ENCODE data around the gene SLC35F4. TPM values are rescaled to one million over a fixed set of nuclear protein-coding genes. Genes with fewer than 3 reads are reported as not detected.

Gene SLC35F4
- total and polyA plus RNA-seq, 2 donors (not counting 1 experiment from before 2014, with no cell fraction given), result not detected

DNA sequence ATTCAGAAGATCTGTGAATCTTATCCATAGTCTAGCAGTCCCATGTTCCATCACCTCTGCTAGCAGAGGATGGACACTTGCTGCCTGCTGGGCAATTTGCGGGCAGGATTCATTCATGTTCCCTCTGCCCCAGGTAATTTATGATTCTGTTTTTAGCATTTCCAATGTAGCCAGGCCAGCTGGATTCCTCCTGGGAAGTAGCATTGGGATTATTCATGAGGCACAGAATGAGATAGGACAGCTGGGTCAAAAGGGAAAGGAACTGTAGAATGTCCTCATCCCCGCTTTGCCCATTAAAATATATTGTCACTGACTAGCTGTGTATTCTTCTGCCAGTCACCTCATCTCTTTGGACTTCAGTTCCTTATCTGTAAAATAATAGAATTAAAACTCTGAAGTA, 68.7 kb downstream of the SLC35F4 start:
- peaks cover 2% of the 10 kb centered on the region for H3K9me3 Mint-ChIP-seq (ENCODE audit: insufficient read depth)
- ATAC-seq (ENCODE audit: low read depth), result no peak

DNA sequence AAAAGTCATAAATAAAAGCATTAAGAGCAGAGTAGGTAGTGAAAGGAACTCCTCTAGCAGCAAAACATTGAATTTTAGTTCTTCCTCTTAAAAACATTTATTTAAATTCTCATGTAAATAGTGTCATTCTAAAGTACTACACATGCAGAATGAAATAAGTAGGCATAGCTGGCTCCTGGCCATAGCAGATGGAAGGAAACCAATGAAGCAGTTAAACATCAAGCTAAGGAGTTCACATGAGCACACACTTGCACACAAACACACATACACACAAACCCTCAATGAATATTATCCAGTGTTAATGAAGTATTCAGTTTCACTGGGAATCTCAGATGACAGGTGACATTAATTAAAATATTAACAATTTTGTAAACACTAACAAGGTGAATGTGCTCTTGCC, 69.3 kb downstream of the SLC35F4 start:
- H4K20me1 ChIP-seq (ENCODE audit: control insufficient read depth, insufficient read depth, low read length, poor library complexity, severe bottlenecking), result no peaks in the 10 kb centered on the region
- intact Hi-C loops (cut with micrococcal nuclease), result no loop called here
- Mint-ChIP-seq H3K9me3 (ENCODE audit: insufficient read depth) (no peaks in the 10 kb centered on the region), H3K4me3 (no peak overlapping the region), H3K27ac (no peak overlapping the region), H3K27me3 (no peaks in the 10 kb centered on the region), H3K4me1 (no peaks in the 10 kb centered on the region)
- H3K27ac ChIP-seq (ENCODE audit: low read length in 2 of 2), result no peak overlapping the region
- ChIA-PET POLR2A (no interaction called here), CTCF (no interaction called here)
- H3K27me3 ChIP-seq (replicated peaks in 1 of 4; ENCODE audit: control extremely low read depth in 1 of 4, control insufficient read depth in 3 of 4, insufficient read depth in 4 of 4, low read length in 3 of 4), result no peaks in the 10 kb centered on the region
- H2AFZ ChIP-seq (ENCODE audit: insufficient read depth, low read depth, low read length, poor library complexity, severe bottlenecking), result no peak overlapping the region
- no peaks in the 10 kb centered on the region for H3K36me3 ChIP-seq (replicated peaks in 1 of 2; ENCODE audit: control extremely low read depth in 1 of 2, control insufficient read depth in 1 of 2, extremely low read depth in 1 of 2, insufficient read depth in 2 of 2, low read length in 1 of 2)
- no peak for ATAC-seq (ENCODE audit: low read depth)
- H3K4me1 ChIP-seq (ENCODE audit: control insufficient read depth in 2 of 2, insufficient read depth in 2 of 2, low read length in 2 of 2), result no peaks in the 10 kb centered on the region
- H3K79me2 ChIP-seq (ENCODE audit: control insufficient read depth, insufficient read depth, low read length), result no peaks in the 10 kb centered on the region
- DNase-seq, result no peak
- H3K4me2 ChIP-seq (replicated peaks; ENCODE audit: low read depth, low read length, poor library complexity, severe bottlenecking), result no peak overlapping the region
- H3K9me3 ChIP-seq (ENCODE audit: control extremely low read depth in 1 of 3, control insufficient read depth in 2 of 3, insufficient read depth in 1 of 3, low read length in 2 of 3), result peaks cover 0 to 9% (median 0%) of the 10 kb centered on the region in 3 donors
- no peak overlapping the region for H3K4me3 ChIP-seq (ENCODE audit: control extremely low read depth in 1 of 5, extremely low read depth in 1 of 5, insufficient read depth in 1 of 5, low read depth in 2 of 5, low read length in 4 of 5)
- no peak overlapping the region for H3K9ac ChIP-seq (ENCODE audit: low read length)
- TF ChIP-seq, protein P1, sequence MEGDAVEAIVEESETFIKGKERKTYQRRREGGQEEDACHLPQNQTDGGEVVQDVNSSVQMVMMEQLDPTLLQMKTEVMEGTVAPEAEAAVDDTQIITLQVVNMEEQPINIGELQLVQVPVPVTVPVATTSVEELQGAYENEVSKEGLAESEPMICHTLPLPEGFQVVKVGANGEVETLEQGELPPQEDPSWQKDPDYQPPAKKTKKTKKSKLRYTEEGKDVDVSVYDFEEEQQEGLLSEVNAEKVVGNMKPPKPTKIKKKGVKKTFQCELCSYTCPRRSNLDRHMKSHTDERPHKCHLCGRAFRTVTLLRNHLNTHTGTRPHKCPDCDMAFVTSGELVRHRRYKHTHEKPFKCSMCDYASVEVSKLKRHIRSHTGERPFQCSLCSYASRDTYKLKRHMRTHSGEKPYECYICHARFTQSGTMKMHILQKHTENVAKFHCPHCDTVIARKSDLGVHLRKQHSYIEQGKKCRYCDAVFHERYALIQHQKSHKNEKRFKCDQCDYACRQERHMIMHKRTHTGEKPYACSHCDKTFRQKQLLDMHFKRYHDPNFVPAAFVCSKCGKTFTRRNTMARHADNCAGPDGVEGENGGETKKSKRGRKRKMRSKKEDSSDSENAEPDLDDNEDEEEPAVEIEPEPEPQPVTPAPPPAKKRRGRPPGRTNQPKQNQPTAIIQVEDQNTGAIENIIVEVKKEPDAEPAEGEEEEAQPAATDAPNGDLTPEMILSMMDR (IDR thresholded peaks at IDR 0.05), result no peak
- TF ChIP-seq EZH2 (IDR thresholded peaks at IDR 0.05; ENCODE audit: borderline replicate concordance, insufficient read depth, low read depth, low read length, poor library complexity, severe bottlenecking), result no peak

More for the DNA sequence above, 68.7 kb downstream of the SLC35F4 start:
- intact Hi-C loops (cut with micrococcal nuclease), result no loop called here
- Mint-ChIP-seq H3K4me1 (no peaks in the 10 kb centered on the region), H3K27ac (no peak overlapping the region), H3K4me3 (no peak overlapping the region), H3K27me3 (no peaks in the 10 kb centered on the region)
- ChIA-PET POLR2A (no interaction called here), CTCF (no interaction called here)
- Histone ChIP-seq H3K9ac (ENCODE audit: low read length) (no peak overlapping the region), H4K20me1 (ENCODE audit: control insufficient read depth, insufficient read depth, low read length, poor library complexity, severe bottlenecking) (no peaks in the 10 kb centered on the region), H3K4me1 (ENCODE audit: control insufficient read depth in 2 of 2, insufficient read depth in 2 of 2, low read length in 2 of 2) (no peaks in the 10 kb centered on the region), H3K4me3 (ENCODE audit: control extremely low read depth in 1 of 5, extremely low read depth in 1 of 5, insufficient read depth in 1 of 5, low read depth in 2 of 5, low read length in 4 of 5) (no peak overlapping the region), H3K79me2 (ENCODE audit: control insufficient read depth, insufficient read depth, low read length) (no peaks in the 10 kb centered on the region), H3K9me3 (ENCODE audit: control extremely low read depth in 1 of 3, control insufficient read depth in 2 of 3, insufficient read depth in 1 of 3, low read length in 2 of 3) (peaks cover 0 to 9% (median 0%) of the 10 kb centered on the region in 3 donors), H3K4me2 (replicated peaks; ENCODE audit: low read depth, low read length, poor library complexity, severe bottlenecking) (no peak overlapping the region), H3K27ac (ENCODE audit: low read length in 2 of 2) (no peak overlapping the region), H2AFZ (ENCODE audit: insufficient read depth, low read depth, low read length, poor library complexity, severe bottlenecking) (no peak overlapping the region), H3K36me3 (replicated peaks in 1 of 2; ENCODE audit: control extremely low read depth in 1 of 2, control insufficient read depth in 1 of 2, extremely low read depth in 1 of 2, insufficient read depth in 2 of 2, low read length in 1 of 2) (no peaks in the 10 kb centered on the region), H3K27me3 (replicated peaks in 1 of 4; ENCODE audit: control extremely low read depth in 1 of 4, control insufficient read depth in 3 of 4, insufficient read depth in 4 of 4, low read length in 3 of 4) (no peaks in the 10 kb centered on the region)
- DNase-seq, result no peak
- WGBS (ENCODE audit: insufficient coverage), result 40% methylated on average over 1 of the region's 2 CpGs
- TF ChIP-seq, protein P1 (IDR thresholded peaks at IDR 0.05), result no peak
- TF ChIP-seq EZH2 (IDR thresholded peaks at IDR 0.05; ENCODE audit: borderline replicate concordance, insufficient read depth, low read depth, low read length, poor library complexity, severe bottlenecking), result no peak
